TTC549 (cell line): ENCODE results near the gene TMPRSS7.

Experiments used
- FAIRE-seq: peaks from 2 replicates; lab custom pipeline; 2012; peaks lifted over from hg19 to GRCh38; lab: Jason Lieb, UNC

TMPRSS7 gene

GRCh38 chr3:112034436-112034835 lies at the start of gene TMPRSS7:
Gene TMPRSS7, plus strand, starts transcription at chr3:112034736. Its CDS starts 110 bp downstream, at chr3:112034846.
- FAIRE-seq, result no peak

DNA sequence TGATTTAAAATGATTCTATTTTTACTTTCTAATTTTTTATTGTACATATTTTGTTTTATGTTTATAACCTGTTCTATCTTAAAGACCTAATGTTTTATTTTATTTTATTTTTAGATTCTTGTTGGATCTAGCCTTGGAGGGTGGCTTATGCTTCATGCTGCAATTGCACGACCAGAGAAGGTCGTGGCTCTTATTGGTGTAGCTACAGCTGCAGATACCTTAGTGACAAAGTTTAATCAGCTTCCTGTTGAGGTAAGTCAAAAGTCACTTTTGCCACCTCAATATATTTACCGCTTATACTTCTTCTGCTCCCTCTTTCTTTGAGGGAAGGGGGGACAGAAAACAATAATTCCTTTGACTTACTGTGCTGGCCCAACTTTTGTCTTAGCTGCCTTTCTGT lies 47.7 kb upstream of the TMPRSS7 start:
- FAIRE-seq, result no peak

GRCh38 chr3:111989061-111989678 lies 45.4 kb upstream of the TMPRSS7 start:
- peak; percentile 77 for FAIRE-seq

GRCh38 chr3:111993038-111993437 lies 41.5 kb upstream of the TMPRSS7 start:
- FAIRE-seq, result no peak

GRCh38 chr3:111998636-111999483 lies 35.7 kb upstream of the TMPRSS7 start, which contains the start of gene TAGLN3:
Gene TAGLN3, plus strand, starts transcription at chr3:111998922. Its CDS starts 501 bp downstream, at chr3:111999423.
- FAIRE-seq, result no peak

DNA sequence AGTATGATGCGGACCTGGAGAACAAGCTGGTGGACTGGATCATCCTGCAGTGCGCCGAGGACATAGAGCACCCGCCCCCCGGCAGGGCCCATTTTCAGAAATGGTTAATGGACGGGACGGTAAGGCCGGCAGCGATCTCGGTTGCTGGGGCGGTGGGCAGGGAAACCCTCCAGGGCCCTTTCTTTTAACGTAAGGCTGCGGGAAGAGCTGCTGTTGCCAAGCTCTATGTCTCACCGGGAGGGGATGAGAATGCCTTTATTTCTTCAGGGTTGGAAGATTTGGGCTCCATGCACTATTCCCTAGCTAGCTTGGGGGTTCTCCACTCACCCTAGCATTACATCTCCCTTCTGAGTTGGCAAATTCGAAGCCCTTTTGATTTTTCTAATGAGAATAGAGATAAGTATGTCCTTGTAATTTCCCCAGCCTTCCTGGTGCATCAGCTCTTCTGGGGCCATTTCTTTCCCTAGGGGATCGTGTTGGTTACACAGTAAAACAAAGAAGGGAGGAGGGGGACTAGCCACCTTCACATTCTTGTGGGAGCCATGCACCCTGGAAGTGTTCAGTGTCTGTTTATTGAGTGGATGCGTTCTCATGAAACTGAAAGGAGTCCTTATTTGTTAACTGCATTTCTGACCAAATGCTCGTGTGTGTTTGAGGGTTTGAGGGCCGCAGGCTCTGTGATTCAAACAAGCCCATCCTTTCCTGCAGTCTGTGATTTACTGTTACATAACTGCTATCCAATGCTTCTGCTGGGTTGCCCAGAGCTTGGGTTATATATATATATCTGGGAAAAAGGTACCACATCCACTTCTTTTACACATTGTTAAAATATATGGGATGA lies 34.8 kb upstream of the TMPRSS7 start:
- no peak for FAIRE-seq

DNA sequence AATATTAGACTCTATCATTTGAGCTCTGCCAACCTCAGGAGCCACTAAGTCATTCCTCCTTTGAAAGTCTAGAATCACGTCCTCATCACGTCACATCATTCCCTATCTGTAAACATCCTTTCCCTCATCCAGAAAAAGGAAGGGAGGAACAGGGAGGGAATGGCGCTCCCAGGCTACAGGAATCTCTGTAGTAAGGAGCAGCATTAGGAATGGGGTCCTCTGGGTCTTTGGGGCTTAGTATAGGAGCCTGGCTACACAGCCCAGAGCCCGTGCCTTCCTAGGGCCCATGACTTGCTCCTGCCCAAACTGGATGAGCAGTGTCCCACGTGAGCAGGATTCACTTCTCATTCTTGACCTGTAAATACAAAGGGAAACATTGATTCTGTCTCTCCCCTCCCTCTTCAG lies 34.2 kb upstream of the TMPRSS7 start:
- no peak for FAIRE-seq

DNA sequence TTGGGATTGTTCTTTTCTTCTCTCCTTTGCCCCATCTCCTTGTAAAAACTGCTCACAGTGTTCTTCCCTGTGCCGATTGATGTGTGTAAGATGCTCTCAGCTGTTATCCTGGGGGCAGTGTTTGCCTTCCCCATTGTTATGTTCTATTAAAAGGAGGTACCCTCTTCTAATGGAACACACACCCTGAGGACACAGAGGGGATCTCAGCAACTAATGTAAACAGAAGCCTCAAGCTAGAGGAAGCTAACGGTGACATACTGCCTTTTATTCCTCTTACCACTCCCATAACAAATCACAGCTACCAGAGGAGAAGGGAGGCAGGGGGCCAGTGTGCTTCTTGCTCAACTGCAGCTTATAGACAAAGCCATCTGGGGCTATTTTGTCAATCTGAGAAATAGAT lies 33.6 kb upstream of the TMPRSS7 start:
- no peak for FAIRE-seq

DNA sequence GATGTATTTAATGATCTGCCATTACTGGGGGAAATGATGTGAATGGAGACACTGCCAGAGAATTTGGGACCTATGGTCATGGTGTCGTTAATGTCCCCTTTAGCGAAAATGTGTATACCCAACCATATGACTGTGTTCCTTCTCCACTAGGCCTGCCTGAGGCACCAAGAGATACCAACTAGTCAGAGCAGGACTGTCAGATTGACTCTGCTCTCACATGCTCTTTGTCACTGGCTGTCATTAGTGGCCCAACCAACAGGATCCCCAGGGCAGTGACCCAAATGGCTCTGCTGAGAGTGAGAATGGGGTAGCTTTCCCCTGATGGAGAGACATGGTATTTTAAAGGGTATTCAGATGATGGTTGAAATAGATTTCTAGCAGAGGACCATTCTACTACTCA lies 33.0 kb upstream of the TMPRSS7 start:
- no peak for FAIRE-seq

GRCh38 chr3:112002096-112002971 lies 32.2 kb upstream of the TMPRSS7 start:
- no peak for FAIRE-seq

DNA sequence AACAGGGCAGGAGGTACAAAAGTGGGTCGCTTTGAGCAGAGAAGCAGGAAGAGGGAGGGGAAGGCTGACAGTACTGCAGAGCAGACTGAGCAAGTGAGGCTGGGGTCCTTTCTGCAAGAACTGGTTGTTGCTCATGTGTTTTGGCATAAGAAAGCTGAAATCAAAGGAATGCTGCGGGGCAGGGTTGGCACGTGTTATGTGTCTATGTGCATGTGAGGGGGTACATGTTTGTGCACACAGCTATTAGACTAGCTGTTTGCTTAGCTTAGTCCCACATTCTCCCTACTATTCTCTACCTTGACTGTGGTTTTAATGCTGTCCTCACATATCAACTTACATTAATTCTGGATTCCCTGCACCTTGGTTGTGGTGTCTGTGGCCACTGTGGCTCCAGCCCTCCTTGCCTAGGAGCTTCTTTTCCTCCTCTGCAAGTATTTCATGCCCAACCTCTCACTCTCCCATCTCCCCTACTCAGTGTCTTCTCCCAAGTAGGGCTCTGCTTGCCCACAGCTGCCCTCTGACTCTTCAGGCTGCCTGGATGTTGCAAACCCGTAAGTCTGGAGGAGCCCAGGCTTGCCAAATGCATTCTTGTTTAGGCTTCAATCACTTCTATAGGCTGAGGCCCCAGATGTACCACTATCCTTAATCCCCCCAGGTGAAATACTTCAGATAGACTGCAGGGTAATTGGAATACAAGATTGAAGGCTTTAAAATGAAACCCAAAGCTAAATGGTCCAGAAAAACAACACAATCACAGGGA lies 31.0 kb upstream of the TMPRSS7 start:
- FAIRE-seq, result no peak

DNA sequence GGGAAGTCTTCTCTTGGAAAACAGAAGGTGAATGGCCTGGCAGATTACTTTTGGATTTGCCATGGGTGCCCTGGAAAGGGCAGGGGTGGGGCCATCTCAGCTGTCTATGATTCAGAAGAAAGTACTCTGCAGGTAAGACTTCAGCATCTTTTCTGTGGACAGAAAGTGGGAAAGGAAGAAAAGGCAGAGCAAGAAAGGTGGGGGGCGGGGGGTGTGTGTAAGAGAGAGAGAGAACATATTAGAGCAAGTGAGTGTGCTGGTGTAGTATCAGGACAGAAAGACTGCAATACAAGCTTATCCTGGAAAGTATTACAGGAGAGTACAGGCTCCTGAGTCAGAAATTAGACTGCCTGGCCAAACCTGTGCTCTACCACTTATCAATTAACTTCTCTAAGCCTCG lies 30.3 kb upstream of the TMPRSS7 start:
- no peak for FAIRE-seq

- no peak for FAIRE-seq
Observed at GRCh38 chr3:112004669-112005068, 29.9 kb upstream of the TMPRSS7 start.

DNA sequence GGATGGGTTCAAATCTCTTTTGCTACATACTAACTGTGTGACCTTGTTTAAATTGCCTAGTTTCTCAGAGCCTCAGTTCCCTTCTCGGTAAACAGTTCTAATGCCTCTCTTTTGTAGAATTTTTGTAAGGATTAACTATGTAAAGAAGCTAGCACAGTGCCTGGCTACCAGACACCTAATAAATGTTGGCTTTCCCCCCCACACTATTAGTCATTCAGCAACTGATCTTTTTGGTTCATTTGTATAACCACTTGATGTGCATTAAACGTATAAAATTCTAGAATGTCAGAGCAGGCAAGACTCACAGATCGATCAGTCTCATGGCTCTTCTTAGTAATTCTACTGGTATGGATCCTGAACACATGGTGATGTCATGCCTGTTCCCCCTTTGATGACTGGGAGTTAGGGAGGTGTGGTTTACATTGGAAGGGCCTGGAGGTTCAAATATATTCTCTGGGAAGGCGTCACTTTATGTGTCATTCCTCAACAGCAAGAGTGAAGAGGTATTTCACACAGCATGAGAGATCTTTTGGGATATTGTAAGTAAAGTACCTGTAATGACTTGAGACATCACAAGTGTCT lies 29.4 kb upstream of the TMPRSS7 start:
- no peak for FAIRE-seq

DNA sequence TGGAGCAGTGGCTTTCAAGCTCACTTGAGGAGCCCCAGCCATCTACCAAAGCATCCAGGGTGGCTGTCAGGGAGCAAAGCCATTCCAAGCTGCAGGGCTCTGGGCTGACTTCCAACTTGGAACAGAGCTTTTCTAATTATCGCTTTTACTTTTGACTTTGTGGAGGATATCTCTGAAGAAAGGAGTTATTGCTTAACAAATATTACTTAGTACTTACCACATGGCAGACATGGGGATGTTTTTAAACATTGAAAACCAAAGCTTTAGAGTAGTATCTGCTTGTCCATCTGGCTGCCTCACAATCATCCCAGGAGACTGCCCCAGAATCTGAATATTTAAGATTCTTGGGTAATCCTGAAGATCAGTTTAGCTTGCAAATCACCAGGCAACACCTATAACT lies 26.9 kb upstream of the TMPRSS7 start:
- FAIRE-seq, result no peak

DNA sequence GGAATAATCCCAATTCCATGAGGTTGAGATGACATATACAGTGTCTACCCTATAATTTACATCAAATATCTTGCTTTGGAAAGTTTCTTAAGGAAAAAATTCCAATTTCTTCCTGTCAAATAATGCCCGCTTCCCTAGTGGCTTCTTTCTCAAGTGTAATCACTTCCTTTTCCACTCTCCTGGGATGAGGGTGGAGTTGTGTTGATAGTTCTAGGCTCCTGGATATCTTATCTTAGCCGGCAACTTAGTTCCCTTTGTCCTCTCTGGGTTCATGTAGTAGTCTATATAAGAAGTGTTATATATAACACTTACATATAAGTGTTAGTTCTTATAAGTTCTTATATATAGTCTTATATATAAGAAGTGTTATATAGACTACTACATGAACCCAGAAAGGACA lies 24.9 kb upstream of the TMPRSS7 start:
- no peak for FAIRE-seq

- FAIRE-seq, result no peak
Observed at GRCh38 chr3:112010636-112011035, 23.9 kb upstream of the TMPRSS7 start.

DNA sequence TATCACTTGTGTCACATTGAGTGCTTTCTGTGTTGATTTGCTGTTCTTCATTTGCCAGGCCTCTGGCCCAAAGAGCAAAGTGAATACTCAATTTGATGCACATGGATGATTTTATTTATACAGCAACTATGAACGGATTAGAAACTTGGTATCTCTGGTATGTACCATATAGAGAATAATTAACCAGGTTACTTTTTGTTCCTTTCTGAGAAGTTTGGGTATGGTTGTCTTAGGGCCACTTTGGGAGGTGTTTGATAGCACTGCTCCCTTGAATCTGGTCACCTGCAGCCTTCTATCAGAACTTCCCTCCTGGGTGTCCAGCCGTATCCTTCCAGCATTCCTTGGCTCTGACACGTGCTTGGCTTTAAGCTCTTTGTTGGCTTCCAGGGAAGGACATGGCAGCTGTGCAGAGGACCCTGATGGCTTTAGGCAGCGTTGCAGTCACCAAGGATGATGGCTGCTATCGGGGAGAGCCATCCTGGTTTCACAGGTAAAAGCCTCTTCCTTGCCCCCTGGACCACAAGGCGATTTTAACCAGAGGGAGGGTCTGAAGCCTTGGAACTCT lies 23.1 kb upstream of the TMPRSS7 start:
- FAIRE-seq, result no peak

- no peak for FAIRE-seq
Observed at GRCh38 chr3:112012205-112012992, 22.1 kb upstream of the TMPRSS7 start.
